HG03575 (cell line): ENCODE data around the gene FSTL4.

Experiments used
- ATAC-seq: cut with Tn5 transposase; IDR thresholded peaks from one replicate; pipeline ENCODE4 v1.9.1; 2021; ENCODE audit not compliant: unreplicated experiment, insufficient number of reproducible peaks, low FRiP score; ENCODE audit errors: extremely low read depth

The FSTL4 gene

DNA sequence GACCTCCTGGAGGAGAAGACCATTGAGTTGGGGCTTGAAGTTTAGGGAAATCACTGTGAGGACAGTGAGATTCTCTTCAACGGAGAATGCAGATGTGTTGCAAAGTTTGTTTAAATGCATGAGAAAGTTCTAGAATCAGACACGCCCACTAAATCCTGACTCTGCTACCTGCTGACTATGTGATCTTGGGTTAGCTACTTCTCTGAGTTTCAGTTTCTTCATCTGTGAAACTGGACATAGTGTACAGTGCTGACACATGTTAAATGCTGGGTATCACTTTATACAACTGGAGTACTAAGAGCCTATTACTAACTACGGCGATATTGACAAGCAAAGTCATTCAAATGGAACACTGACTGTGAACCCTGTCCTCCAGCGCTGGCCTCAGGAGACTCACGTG, 305.1 kb downstream of the FSTL4 start:
- no peak for ATAC-seq

DNA sequence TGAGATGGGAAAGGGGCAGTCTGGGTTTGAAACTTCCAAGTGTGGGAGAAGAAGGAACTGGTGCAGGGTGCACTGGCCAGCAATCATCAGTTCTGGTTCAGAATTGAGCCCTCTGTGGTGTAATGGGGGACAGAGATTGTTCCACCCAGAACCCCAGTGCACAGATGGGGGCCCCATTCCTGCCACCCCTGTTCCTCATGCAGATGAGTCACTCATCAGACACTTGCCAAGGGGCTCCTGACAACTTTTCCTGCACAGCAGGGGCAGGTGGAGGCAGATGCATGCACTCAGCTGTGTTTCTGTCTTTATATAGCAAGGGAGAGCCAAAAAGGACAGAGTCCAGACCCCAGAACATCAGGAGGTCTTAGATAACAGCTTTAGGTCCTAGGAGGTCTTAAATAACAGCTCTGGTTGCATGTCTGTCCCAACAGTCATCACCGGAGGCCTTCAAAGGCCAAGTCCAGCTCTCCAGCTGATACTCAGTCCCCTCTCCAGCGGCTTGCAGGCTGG, 307.6 kb downstream of the FSTL4 start:
- no peak for ATAC-seq

DNA sequence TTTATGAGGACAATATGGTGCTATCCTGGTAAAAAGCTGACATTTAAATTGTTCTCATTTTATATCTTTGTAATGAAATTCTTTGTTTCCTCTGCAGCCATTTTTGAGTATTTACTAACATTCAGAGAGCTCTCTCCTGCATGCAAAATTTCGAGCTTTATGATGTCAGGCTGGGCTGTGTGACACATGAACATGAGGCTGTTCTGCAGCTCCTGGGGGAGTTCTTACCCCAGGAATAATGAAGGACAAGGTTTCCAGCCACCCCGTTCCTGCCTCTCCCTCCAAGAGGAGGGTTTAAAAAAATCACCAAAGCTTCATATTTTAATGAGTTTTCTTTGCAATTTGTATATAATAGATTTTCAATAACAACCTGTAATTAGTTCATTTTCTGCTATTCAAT, 308.2 kb downstream of the FSTL4 start:
- ATAC-seq: no peak

DNA sequence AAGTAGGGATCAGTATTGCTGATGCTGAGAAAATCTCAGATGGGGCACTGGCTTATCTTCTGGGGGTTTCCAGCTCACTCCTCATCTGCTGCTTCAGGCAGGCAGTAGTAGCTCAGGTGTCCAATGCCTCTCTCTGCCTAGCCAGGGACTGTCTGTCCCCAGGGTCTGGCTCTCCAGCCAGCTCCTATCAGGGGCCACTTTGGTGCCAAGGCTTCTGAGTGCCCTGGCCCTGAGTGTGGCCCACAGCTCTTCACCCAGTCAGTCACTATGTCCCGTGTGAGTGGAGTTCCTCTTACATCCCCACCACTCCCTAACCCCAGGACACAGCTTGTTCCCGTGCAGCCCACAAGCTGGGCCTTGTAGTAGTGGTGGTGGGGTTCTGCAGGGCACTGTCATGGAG, 309.0 kb downstream of the FSTL4 start:
- no peak for ATAC-seq

DNA sequence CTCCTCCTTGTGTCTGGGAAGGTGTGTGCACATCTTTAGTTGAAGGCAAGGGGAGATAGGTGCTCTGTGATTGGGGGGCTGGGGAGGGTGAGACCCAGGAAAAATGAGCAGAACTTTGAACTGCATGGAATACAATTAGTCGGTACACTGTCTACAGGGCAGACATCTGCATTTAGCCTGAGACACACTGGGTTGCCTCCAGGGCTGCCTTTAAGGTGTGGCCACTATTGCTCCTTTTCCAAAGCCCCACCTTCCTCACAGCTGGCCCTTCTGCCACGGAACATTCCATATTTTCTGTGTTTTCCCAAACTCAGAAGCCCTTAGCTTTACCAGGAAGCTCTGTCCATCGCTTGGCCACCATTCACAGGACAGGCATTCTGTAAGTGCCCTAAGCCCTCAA, 312.6 kb downstream of the FSTL4 start:
- no peak for ATAC-seq

DNA sequence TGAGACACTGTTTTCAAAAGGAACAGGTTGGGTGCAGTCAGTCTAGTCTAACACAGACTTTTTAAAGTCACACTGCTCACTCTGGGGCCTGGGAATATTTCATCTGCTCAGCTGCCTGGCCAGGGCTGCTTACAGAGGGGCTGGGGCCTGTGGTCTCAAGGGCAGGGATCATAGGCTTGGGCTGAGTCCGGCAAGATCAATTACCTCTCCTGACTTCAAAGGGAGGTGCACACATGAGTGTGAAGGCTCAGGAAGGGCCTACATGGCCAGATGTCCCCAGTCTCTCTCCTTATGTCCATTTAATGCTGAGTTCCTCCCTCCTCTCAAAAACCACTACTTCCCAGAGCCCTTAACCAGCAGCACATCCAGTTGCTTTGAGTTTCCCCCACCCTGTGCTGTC, 313.3 kb downstream of the FSTL4 start:
- no peak for ATAC-seq

DNA sequence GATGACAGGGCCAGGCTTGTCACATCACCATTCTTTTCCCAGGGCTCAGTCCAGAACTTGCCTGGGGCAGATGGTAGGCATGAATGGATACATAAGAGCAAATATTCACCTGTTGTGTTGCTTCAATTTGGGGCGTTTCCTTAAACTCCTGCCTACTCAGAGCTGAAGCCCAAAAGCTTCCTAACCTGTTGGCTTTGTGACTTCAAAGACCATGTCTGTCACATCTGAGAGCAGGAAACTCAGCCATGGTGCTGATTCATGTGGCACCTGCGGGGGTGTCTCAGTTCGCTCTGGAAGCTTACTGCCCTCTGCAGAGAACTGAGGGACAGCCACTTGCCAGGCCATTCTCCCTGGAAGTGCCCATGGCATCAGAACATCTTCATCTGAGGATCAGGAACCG, 313.9 kb downstream of the FSTL4 start:
- ATAC-seq: no peak

DNA sequence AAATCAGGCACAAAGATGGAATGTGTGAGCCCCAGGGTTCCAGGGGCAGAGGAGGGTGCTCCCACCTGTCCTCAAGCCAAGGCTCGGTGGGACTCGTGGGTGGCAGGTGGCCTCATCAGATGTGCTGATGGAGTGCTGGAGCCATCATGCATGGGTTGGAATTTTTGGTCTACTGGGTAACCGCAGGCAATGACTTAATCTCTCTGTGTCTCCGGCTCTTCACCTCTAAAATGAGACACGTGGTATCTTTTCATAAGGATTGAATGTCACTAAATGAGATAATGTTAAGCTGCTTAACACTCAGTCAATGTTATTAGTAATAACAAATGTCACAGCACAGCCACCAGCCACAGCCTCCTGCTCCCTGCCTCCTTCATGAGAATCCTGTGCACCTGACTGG, 315.0 kb downstream of the FSTL4 start:
- no peak for ATAC-seq

DNA sequence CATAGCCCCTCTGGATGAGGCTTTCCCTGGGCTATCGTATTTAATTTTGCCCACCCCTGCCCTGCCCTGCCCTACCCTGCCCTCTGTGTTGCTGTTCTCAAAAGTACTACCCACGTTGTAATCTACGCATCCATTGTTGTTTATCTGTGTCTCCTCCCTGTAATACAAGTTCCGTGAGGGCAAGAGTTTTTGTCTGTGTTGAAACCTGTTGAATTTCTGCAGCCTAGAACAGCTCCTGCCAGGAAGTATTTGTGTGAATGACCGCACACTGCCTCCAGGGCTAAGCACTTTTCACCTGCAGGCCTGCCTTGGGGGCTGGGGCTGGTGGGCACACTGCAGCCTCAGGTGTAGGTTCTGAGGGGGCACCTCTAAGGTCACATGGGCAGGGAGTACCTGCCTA, 315.7 kb downstream of the FSTL4 start:
- ATAC-seq: no peak

DNA sequence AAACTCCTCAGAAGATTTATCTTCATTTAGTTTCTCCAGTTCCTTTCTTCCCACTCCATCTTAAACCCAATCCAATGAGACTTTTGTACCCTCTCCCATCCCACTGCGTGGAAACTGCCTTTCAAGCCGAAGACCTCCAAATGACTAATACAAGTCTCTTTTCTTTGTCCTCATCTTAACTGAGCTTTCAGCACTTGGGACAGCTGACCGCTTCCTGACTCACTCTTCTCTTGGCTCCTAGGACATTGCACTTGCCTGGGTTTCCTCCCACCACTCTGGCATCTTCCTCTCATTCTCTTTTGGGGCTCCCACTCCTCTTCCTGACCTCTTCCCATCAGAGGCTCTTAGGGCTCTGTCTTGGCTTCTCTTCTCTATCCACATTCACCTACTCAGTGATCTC, 316.8 kb downstream of the FSTL4 start:
- no peak for ATAC-seq

DNA sequence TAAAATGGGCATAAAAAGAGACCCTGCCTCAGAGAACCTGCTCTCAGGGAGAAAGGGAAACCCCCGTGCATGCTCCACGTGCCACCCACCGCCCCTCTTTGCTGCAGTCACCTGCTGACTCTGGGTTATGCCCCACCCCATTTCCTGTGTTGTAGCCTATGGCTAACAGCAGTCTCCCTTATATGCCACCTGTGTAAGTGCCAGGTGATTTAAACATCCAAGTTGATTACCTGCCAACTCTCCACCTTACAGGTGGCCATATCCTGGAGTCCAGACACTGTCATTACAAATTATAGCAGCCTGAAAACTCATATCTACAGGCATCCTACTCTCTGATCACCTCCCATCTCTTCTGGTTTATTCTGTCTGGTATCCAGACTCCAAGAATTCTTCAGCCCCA, 318.0 kb downstream of the FSTL4 start:
- ATAC-seq: no peak

DNA sequence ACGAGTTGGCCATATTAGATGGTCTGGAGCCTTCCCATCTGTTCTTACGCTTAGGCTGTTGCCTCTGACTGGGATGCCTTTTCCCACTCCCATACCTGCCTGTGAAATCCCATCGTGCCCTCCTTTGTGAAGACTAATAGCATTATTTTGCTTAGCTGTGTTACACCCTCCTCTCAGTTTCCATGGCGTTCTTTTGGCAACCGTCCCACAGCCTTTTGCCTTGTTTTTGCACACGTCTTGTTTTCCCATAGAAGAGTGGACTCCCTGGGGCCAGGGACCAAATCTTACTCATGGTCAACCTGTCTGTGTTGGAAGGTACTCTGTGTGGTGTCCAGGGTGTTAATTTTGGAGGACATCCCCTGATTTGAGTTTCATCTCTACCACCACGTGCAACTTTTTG, 318.4 kb downstream of the FSTL4 start:
- ATAC-seq: no peak

DNA sequence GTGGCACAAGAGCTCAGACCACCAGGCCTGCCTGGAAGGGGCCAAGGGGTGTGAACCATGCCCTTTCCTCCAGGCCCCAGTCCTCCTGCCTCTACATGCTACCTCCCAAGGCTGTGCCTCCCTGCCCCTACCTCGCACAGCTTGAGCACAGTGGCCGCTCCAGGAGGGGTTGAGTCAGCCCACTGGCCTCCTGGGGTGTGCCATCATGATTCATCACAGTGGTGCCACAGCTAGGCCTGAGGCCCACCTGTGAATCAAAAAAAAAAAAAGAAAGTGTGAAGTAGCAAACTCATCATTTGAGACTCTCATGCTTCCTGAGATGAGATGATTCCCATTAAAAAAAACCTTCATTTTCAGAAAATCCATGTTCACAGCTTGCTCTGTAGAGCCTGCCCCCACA, 320.0 kb downstream of the FSTL4 start:
- no peak for ATAC-seq

DNA sequence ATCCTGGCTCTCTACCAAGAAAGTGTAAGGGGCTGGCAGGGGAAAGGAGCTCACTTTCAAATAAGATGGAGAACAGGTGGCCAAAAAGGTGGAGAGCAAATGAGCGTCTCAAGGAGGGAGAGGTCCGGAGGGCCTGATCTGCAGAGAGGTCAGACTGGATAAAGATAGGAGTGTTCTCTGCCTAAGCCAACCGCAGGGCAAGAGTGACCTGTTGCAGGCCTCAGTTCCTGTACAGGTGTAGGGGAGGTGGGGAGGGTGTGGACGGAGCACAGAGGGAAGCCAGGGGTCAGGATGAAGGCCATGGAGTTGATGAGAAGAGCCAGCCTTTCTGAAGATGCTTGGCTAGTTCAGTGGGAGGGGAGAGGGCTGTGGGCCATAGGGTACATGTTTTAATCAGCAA, 320.8 kb downstream of the FSTL4 start:
- ATAC-seq: no peak

DNA sequence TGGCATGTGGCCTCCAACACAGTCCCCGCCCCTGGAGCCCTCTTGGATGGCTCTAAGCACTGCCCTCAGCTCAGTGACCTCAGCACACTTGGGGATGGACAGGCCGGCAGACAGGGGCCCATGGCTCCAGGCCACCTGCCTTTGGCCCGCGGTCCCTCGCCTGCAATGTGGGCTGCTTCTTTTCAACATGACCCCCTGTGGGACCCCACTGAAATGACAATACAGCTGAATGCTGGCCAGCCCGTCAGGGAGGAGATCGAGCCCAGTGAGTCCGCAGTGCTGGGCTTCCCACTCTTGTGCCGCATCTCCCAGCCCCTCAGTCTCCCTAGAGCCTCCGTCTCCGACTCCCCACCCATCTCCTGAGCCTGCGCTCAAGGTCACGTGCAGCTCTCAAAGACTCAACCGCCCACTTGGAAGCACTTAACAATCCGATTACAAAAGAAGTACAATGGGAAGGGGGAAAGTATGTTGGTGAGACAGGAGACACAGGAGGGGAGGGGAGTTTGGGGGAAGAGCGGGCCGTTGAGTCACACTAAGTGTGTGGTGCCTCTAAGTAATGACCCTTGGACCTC, 321.6 kb downstream of the FSTL4 start:
- no peak for ATAC-seq

DNA sequence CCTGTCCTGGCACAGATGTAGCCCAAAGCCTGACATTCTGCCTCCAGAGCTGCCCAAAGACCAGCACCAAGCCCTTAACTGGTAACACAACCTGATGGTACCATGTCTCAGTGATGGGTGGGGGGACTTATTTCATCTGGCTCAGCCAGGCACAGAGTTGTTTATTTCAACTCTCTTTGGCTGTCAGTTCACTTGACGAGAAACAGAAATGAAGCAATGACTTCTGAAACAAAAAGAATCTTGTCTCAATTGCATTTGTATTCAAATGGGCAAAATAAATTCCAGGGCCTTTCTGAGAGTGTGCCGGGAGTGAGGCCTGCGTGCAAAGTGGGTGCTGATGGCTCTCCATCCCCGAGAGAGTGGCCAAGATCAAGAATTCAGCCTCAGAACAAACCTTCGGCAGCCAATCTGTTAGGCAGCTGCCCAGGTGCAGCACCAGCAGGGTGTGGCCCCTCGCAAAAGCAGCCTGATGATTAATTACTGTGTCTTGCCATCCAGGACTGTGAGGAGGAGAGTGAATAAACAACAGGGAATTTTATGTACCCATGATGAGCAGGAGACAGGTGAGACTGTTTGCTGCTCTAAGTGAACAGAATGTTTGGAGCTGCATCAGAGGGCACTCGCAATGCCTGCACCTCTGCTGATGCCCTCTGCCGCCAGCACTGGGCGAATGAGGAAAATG, 322.5 kb downstream of the FSTL4 start:
- ATAC-seq: no peak

DNA sequence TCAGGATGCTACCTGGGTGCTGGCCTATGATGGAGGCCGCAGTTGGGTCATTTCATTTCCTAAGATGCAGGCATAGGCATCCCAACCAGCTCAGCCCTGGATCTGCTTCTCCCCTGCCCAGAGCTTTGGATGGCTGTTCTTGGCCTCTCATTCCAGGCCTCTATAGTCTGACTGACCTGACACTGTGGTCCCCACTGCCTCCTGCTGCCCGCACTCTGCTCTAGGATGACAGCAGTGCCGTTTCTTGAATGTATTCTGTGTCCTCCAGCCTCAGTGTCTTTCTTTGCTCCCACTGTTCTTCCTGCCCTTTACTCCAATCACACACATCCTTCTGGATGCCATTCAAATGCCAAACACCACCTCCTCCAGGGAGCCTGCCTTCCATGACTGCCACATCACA, 324.8 kb downstream of the FSTL4 start:
- ATAC-seq: no peak

DNA sequence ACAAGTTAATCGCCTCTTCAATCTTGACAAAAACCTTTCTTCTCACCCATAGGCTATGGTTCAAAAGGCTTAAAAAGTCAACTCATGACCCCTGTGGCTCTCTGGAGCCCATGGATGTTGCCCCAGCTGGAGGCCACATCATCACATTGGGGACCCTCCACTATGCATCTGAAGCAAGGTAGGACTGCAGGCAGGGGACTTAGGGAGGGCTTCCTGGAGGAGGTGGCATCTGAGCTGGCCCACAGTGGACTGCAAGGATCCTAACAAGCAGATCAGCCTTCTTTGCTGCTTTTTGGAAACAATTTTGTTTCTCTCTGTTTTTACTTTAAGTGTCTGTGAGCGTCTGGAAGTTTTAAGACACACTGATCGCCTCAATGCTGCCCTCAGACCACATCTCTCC, 325.9 kb downstream of the FSTL4 start:
- ATAC-seq: no peak

DNA sequence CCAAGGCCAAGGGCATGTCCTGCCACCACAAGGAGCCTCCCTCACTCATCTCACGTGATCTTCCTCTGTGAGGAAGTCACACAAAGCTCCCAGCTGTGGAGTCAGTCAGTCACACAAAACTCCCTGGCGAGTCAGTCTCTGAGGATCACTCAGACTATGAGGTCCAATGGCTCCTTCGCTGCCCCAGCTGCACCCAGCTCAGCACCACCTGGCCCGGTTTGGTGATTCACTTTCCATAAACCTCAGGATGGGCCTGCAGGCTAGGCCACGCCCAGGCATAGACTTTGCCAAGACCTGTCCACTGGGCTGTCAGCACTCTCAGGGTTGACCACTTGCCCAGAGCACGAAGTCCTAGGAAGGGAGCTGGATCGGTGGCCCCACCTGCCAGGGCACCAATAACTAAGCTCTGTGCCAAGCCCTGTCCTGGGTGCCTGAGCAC, 326.7 kb downstream of the FSTL4 start:
- no peak for ATAC-seq

DNA sequence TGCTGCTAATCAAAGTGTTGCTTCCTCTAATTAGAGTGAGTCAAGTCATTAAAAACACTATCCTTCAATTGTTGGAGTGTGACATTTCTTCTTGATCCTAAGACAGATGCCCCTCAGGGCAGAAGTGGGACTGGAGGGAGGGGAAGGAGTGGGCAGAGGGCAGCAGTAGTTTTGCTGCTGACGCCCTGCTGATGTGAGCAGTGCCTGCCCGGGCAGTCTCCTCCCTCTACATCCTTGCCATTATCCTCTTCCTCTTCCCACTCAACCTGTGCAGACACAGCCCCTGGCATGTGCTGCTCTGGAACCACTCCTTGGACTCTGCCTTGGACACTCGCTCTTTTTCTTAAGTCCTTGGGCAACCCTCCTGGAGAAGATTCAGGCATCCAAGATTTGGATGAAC, 328.0 kb downstream of the FSTL4 start:
- ATAC-seq: no peak

DNA sequence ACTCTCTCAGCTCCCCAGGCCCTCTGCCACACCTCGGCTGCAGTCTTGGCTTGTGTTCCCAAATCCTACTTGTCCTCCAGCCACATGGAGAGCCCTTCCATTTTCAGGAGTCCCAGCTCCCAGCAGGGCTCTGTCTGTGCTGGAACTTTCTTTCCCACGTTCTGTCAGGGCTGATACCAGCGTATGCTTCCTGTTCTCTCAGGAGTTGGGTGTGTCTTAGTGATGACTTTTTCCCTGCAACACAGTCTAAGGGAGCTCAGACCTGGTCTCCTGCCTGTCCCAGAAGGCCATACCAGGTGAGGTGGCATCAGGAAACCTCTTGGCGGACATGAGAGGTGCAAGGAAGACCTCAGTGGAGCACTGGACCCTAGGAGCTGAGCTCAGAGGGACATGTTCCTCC, 334.0 kb downstream of the FSTL4 start:
- ATAC-seq: no peak
